AG09319 (cell line): ENCODE results near the gene PHKA1.
"Not testable (repeated sequence)": the region's sequence is repeated elsewhere in the genome, so short reads cannot be mapped to it uniquely, and the experiment has no call there.

Experiments used
- DNase-seq: peaks from one replicate; pipeline ENCODE4 v3.0.0-alpha.2; 2010; ENCODE audit warnings: low read depth; ENCODE audit errors: extremely low read depth
- CTCF ChIP-seq: IDR thresholded peaks from 2 replicates; pipeline ENCODE4 v1.5.1; 2011; ENCODE audit warnings: low read depth, mild to moderate bottlenecking, inconsistent platforms, low read length, moderate library complexity

Gene PHKA1

GRCh38 chrX:72713599-72714477 is at the start of gene PHKA1:
TSS of gene PHKA1 (minus strand) at chrX:72714306. CDS start at chrX:72713880, 426 bp downstream.
- DNase-seq = not testable (repeated sequence)

- not testable (repeated sequence) for DNase-seq
Observed at GRCh38 chrX:72760454-72760853, 46.3 kb upstream of the PHKA1 start.

GRCh38 chrX:72748545-72748944 is 34.4 kb upstream of the PHKA1 start:
- DNase-seq = not testable (repeated sequence)

- DNase-seq = not testable (repeated sequence)
Observed at GRCh38 chrX:72745546-72745945, 31.4 kb upstream of the PHKA1 start.

- DNase-seq = no peak
Observed at GRCh38 chrX:72735561-72735960, 21.5 kb upstream of the PHKA1 start.

GRCh38 chrX:72733636-72734035 is 19.5 kb upstream of the PHKA1 start:
- not testable (repeated sequence) for DNase-seq

More at GRCh38 chrX:72735561-72735960, 21.5 kb upstream of the PHKA1 start:
- no peak for TF ChIP-seq CTCF

GRCh38 chrX:72727846-72728245 is 13.7 kb upstream of the PHKA1 start:
- DNase-seq = no peak
- no peak for TF ChIP-seq CTCF

- DNase-seq = no peak
- TF ChIP-seq CTCF = no peak
Observed at GRCh38 chrX:72716766-72717165, 2.7 kb upstream of the PHKA1 start.

- no peak for DNase-seq
- no peak for TF ChIP-seq CTCF
Observed at GRCh38 chrX:72715546-72715945, 1.4 kb upstream of the PHKA1 start.

- DNase-seq = peak; percentile 12
- no peak for TF ChIP-seq CTCF
Observed at GRCh38 chrX:72714478-72714916, 391 bp upstream of the PHKA1 start.
